Right lobe of liver (tissue), 4 donors: ENCODE results near the gene AADACL4.

Experiments
- POLR2A ChIP-seq: fragments of 450-650 bp; IDR thresholded peaks from one replicate; pipeline ENCODE4 v1.6.1; 2017; ENCODE audit warnings: antibody characterized with exemption, mild to moderate bottlenecking
- TF ChIP-seq, protein P1 (sequence below), 4 donors: fragments of 200-600 bp in 3 of 4; fragments of 450-650 bp in 1 of 4; IDR thresholded peaks; one replicate each; pipeline versions ENCODE4 v1.5.1 to v1.8.0; 2016 to 2022; ENCODE audit warnings: antibody characterized with exemption in 4 of 4, mild to moderate bottlenecking in 2 of 4
- donor health status: DM: no; HTN: no; CAD: no.
- donor health status: DM: no; HTN: no; CAD: no.
- donor health status: DM: no; HTN: yes; CAD: no.

DNA sequence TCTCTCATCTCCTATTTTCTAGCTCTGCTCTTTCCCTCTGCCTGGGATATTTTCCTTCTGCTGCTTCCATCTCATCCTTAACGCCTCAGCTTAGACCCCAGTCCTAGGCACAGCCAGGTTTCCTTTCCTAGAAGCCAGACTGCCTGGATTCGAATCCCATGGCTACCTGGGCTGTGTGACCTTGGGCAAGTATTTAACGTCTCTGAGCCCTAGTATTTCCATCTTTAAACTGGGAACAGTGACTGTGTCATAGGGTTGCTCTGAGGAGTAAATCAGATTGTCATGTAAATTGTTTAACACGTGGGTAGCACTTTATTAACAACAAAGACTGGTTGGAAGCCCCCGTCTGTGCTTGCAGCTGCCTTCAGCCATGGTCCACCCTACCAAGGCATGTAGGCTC, 44.2 kb upstream of the AADACL4 start:
- TF ChIP-seq, protein P1, sequence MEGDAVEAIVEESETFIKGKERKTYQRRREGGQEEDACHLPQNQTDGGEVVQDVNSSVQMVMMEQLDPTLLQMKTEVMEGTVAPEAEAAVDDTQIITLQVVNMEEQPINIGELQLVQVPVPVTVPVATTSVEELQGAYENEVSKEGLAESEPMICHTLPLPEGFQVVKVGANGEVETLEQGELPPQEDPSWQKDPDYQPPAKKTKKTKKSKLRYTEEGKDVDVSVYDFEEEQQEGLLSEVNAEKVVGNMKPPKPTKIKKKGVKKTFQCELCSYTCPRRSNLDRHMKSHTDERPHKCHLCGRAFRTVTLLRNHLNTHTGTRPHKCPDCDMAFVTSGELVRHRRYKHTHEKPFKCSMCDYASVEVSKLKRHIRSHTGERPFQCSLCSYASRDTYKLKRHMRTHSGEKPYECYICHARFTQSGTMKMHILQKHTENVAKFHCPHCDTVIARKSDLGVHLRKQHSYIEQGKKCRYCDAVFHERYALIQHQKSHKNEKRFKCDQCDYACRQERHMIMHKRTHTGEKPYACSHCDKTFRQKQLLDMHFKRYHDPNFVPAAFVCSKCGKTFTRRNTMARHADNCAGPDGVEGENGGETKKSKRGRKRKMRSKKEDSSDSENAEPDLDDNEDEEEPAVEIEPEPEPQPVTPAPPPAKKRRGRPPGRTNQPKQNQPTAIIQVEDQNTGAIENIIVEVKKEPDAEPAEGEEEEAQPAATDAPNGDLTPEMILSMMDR (IDR thresholded peaks at IDR 0.05) = no peak
- TF ChIP-seq POLR2A = no peak
